Naive B cell (primary cell): ENCODE measurements around the gene NDUFAF4. TPM values are rescaled to one million over a fixed set of nuclear protein-coding genes. Genes with fewer than 3 reads are reported as not detected.
A peak's percentile ranks its signal among the peaks of the same experiment; 100 is the strongest.

Source experiments
- ATAC-seq, 2 donors: fragments of 150-1000 bp; cut with Tn5 transposase; 2 replicates each; pipeline ENCODE4 v1.10.0; 2021; ENCODE audit warnings: low read depth in 2 of 2, mild to moderate bottlenecking in 2 of 2, moderate library complexity in 2 of 2
- DNase-seq: peaks from one replicate; pipeline ENCODE4 v3.0.0; 2022
- H3K27ac Mint-ChIP-seq, 6 donors: one replicate each; pipeline ENCODE4 v1.8.0; 2020 to 2022; ENCODE audit warnings: mild to moderate bottlenecking in 6 of 6, mixed read lengths in 6 of 6, moderate library complexity in 5 of 6, inconsistent platforms in 2 of 6
- H3K27me3 Mint-ChIP-seq, 3 donors: one replicate each; pipeline ENCODE4 v1.8.0; 2021 to 2022; ENCODE audit warnings: mixed read lengths in 3 of 3, mild to moderate bottlenecking in 1 of 3
- H3K36me3 Mint-ChIP-seq, 2 donors: one replicate each; pipeline ENCODE4 v1.8.0; 2020 to 2022; ENCODE audit warnings: mixed read lengths in 2 of 2, inconsistent platforms in 1 of 2, mild to moderate bottlenecking in 1 of 2
- H3K4me1 Mint-ChIP-seq, 3 donors: one replicate each; pipeline ENCODE4 v1.8.0; 2020 to 2022; ENCODE audit warnings: mixed read lengths in 3 of 3, inconsistent platforms in 1 of 3, mild to moderate bottlenecking in 1 of 3, moderate library complexity in 1 of 3
- H3K4me3 Mint-ChIP-seq, 8 donors: one replicate each; pipeline ENCODE4 v1.8.0; 2020 to 2022; ENCODE audit warnings: mild to moderate bottlenecking in 8 of 8, mixed read lengths in 8 of 8, moderate library complexity in 8 of 8, inconsistent platforms in 2 of 8
- H3K9me3 Mint-ChIP-seq, 7 donors: one replicate each; pipeline ENCODE4 v1.8.0; 2020 to 2022; ENCODE audit warnings: mixed read lengths in 7 of 7, mild to moderate bottlenecking in 5 of 7, inconsistent platforms in 2 of 7, moderate library complexity in 1 of 7
- polyA plus RNA-seq, 6 donors: library from polyadenylated mRNA; unstranded; fragments of 300-500 nt; fragmentation: Illumina TruSeq; gene quantifications; one replicate each; pipeline ENCODE4 v1.2.3, GENCODE V29; 2021; ENCODE audit warnings: low read depth in 6 of 6

Gene NDUFAF4
- polyA plus RNA-seq, 6 donors from 2014 or later, result 35.9 to 84.7 (median 71.4) TPM

GRCh38 chr6:96923871-96924493 is 26.3 kb upstream of the NDUFAF4 start:
- Mint-ChIP-seq H3K9me3 (no peaks in the 10 kb centered on the region), H3K36me3 (no peaks in the 10 kb centered on the region), H3K4me3 (peak overlapping the region; percentile 91 to 98 (median 97)), H3K27me3 (peaks cover 6 to 24% (median 8%) of the 10 kb centered on the region in 3 donors), H3K4me1 (peaks cover 7 to 20% (median 16%) of the 10 kb centered on the region in 3 donors), H3K27ac (peak overlapping the region; percentile 93 to 99 (median 98))
- DNase-seq (no peak), ATAC-seq (peak in 1 of 2 donors; percentile 65)

- Mint-ChIP-seq H3K27ac (peak overlapping the region; percentile 93 to 99 (median 98)), H3K9me3 (no peaks in the 10 kb centered on the region), H3K4me3 (peak overlapping the region; percentile 1 to 98 (median 94)), H3K27me3 (peaks cover 6 to 23% (median 8%) of the 10 kb centered on the region in 3 donors), H3K4me1 (peaks cover 7 to 20% (median 16%) of the 10 kb centered on the region in 3 donors), H3K36me3 (no peaks in the 10 kb centered on the region)
- no peak for DNase-seq
- ATAC-seq, result no peak
These were observed 25.7 kb upstream of the NDUFAF4 start for GRCh38 chr6:96923400-96923799.

GRCh38 chr6:96917098-96917497 is 19.4 kb upstream of the NDUFAF4 start:
- Mint-ChIP-seq H3K36me3 (no peaks in the 10 kb centered on the region), H3K4me3 (no peak overlapping the region), H3K27me3 (peaks cover 35 to 53% (median 41%) of the 10 kb centered on the region in 3 donors), H3K9me3 (no peaks in the 10 kb centered on the region), H3K4me1 (peaks cover 0 to 2% (median 0%) of the 10 kb centered on the region in 3 donors), H3K27ac (no peak overlapping the region)
- ATAC-seq (no peak), DNase-seq (no peak)

GRCh38 chr6:96913621-96914020 is 15.9 kb upstream of the NDUFAF4 start:
- DNase-seq (no peak), ATAC-seq (no peak)
- Mint-ChIP-seq H3K9me3 (no peaks in the 10 kb centered on the region), H3K4me3 (no peak overlapping the region), H3K4me1 (peaks cover 0 to 4% (median 0%) of the 10 kb centered on the region in 3 donors), H3K36me3 (no peaks in the 10 kb centered on the region), H3K27ac (no peak overlapping the region), H3K27me3 (peaks cover 43 to 76% (median 55%) of the 10 kb centered on the region in 3 donors)

GRCh38 chr6:96911751-96912150 is 14.1 kb upstream of the NDUFAF4 start:
- Mint-ChIP-seq H3K36me3 (no peaks in the 10 kb centered on the region), H3K9me3 (no peaks in the 10 kb centered on the region), H3K4me3 (no peak overlapping the region), H3K4me1 (peaks cover 0 to 4% (median 0%) of the 10 kb centered on the region in 3 donors), H3K27ac (peak overlapping the region in 2 of 6 donors; percentile 9 to 13), H3K27me3 (peaks cover 46 to 81% (median 59%) of the 10 kb centered on the region in 3 donors)
- ATAC-seq (no peak), DNase-seq (no peak)

GRCh38 chr6:96911171-96911570 is 13.5 kb upstream of the NDUFAF4 start:
- Mint-ChIP-seq H3K4me1 (peaks cover 0 to 4% (median 0%) of the 10 kb centered on the region in 3 donors), H3K27me3 (peaks cover 40 to 81% (median 59%) of the 10 kb centered on the region in 3 donors), H3K4me3 (no peak overlapping the region), H3K36me3 (no peaks in the 10 kb centered on the region), H3K9me3 (no peaks in the 10 kb centered on the region), H3K27ac (peak overlapping the region in 1 of 6 donors; percentile 15)
- ATAC-seq (no peak), DNase-seq (no peak)

GRCh38 chr6:96909811-96910210 is 12.1 kb upstream of the NDUFAF4 start:
- ATAC-seq, result no peak
- no peaks in the 10 kb centered on the region for H3K36me3 Mint-ChIP-seq
- no peak for DNase-seq

GRCh38 chr6:96907498-96907897 is 9.8 kb upstream of the NDUFAF4 start:
- no peak overlapping the region for H3K4me3 Mint-ChIP-seq
- no peak overlapping the region for H3K27ac Mint-ChIP-seq
- no peaks in the 10 kb centered on the region for H3K36me3 Mint-ChIP-seq
- H3K4me1 Mint-ChIP-seq, result peaks cover 0 to 4% (median 0%) of the 10 kb centered on the region in 3 donors
- ATAC-seq, result no peak
- peaks cover 33 to 60% (median 43%) of the 10 kb centered on the region in 3 donors for H3K27me3 Mint-ChIP-seq
- DNase-seq, result no peak
- H3K9me3 Mint-ChIP-seq, result no peaks in the 10 kb centered on the region

More at GRCh38 chr6:96909811-96910210, 12.1 kb upstream of the NDUFAF4 start:
- H3K27me3 Mint-ChIP-seq, result peaks cover 43 to 76% (median 58%) of the 10 kb centered on the region in 3 donors
- peaks cover 0 to 4% (median 0%) of the 10 kb centered on the region in 3 donors for H3K4me1 Mint-ChIP-seq
- H3K4me3 Mint-ChIP-seq, result no peak overlapping the region
- no peaks in the 10 kb centered on the region for H3K9me3 Mint-ChIP-seq
- no peak overlapping the region for H3K27ac Mint-ChIP-seq

- H3K4me3 Mint-ChIP-seq, result no peak overlapping the region
- DNase-seq (no peak), ATAC-seq (no peak)
- H3K9me3 Mint-ChIP-seq, result no peaks in the 10 kb centered on the region
- H3K27ac Mint-ChIP-seq, result no peak overlapping the region
- H3K36me3 Mint-ChIP-seq, result no peaks in the 10 kb centered on the region
- H3K27me3 Mint-ChIP-seq, result peaks cover 12 to 23% (median 18%) of the 10 kb centered on the region in 3 donors
- H3K4me1 Mint-ChIP-seq, result peaks cover 13 to 28% (median 19%) of the 10 kb centered on the region in 3 donors
These were observed 3.2 kb upstream of the NDUFAF4 start for GRCh38 chr6:96900873-96901272.

- H3K36me3 Mint-ChIP-seq, result no peaks in the 10 kb centered on the region
- H3K27me3 Mint-ChIP-seq, result peaks cover 1 to 16% (median 9%) of the 10 kb centered on the region in 3 donors
- peaks cover 15 to 31% (median 22%) of the 10 kb centered on the region in 3 donors for H3K4me1 Mint-ChIP-seq
- H3K9me3 Mint-ChIP-seq, result no peaks in the 10 kb centered on the region
- DNase-seq (no peak), ATAC-seq (no peak)
- H3K27ac Mint-ChIP-seq, result peak overlapping the region in 1 of 6 donors; percentile 29
- H3K4me3 Mint-ChIP-seq, result peak overlapping the region in 5 of 8 donors; percentile 2 to 94 (median 25)
These were observed 1.8 kb upstream of the NDUFAF4 start for GRCh38 chr6:96899451-96899998.

GRCh38 chr6:96899019-96899418 is 1.3 kb upstream of the NDUFAF4 start:
- ATAC-seq, result no peak
- no peaks in the 10 kb centered on the region for H3K36me3 Mint-ChIP-seq
- H3K4me1 Mint-ChIP-seq, result peaks cover 15 to 31% (median 22%) of the 10 kb centered on the region in 3 donors
- no peak for DNase-seq
- peak overlapping the region in 2 of 6 donors; percentile 90 to 99 for H3K27ac Mint-ChIP-seq
- peak overlapping the region in 7 of 8 donors; percentile 93 to 99 (median 98) for H3K4me3 Mint-ChIP-seq
- H3K9me3 Mint-ChIP-seq, result no peaks in the 10 kb centered on the region
- peaks cover 0 to 15% (median 9%) of the 10 kb centered on the region in 3 donors for H3K27me3 Mint-ChIP-seq

- H3K4me1 Mint-ChIP-seq, result peaks cover 15 to 31% (median 22%) of the 10 kb centered on the region in 3 donors
- no peaks in the 10 kb centered on the region for H3K36me3 Mint-ChIP-seq
- H3K27me3 Mint-ChIP-seq, result peaks cover 0 to 15% (median 9%) of the 10 kb centered on the region in 3 donors
- ATAC-seq (no peak), DNase-seq (no peak)
- H3K9me3 Mint-ChIP-seq, result no peaks in the 10 kb centered on the region
- peak overlapping the region; percentile 90 to 99 (median 98) for H3K27ac Mint-ChIP-seq
- peak overlapping the region; percentile 93 to 99 (median 98) for H3K4me3 Mint-ChIP-seq
These were observed 655 bp upstream of the NDUFAF4 start for GRCh38 chr6:96898241-96898851.

GRCh38 chr6:96889146-96889545 is 8.5 kb downstream of the NDUFAF4 start:
- no peaks in the 10 kb centered on the region for H3K9me3 Mint-ChIP-seq
- H3K4me1 Mint-ChIP-seq, result peaks cover 2 to 5% (median 4%) of the 10 kb centered on the region in 3 donors
- ATAC-seq (no peak), DNase-seq (no peak)
- H3K27ac Mint-ChIP-seq, result no peak overlapping the region
- peaks cover 0 to under 1% (median 0%) of the 10 kb centered on the region in 3 donors for H3K27me3 Mint-ChIP-seq
- no peak overlapping the region for H3K4me3 Mint-ChIP-seq
- no peaks in the 10 kb centered on the region for H3K36me3 Mint-ChIP-seq
